CMK (cell line): Measurements from ENCODE around the gene SAMD9L.

Experiments
- DNase-seq: peaks from one replicate; pipeline ENCODE4 v3.0.0-alpha.2; 2010; ENCODE audit warnings: low read depth

SAMD9L gene

GRCh38 chr7:93148144-93148543, at the start of gene SAMD9L:
TSS of gene SAMD9L (minus strand) at chr7:93148385. CDS start at chr7:93135971, 12,414 bp downstream.
- no peak for DNase-seq

GRCh38 chr7:93196336-93196735, 48.2 kb upstream of the SAMD9L start:
- no peak for DNase-seq

GRCh38 chr7:93194386-93194785, 46.2 kb upstream of the SAMD9L start:
- no peak for DNase-seq

- DNase-seq = no peak
Observed at GRCh38 chr7:93188870-93189634, 40.9 kb upstream of the SAMD9L start.

- no peak for DNase-seq
Observed at GRCh38 chr7:93185303-93186027, 37.3 kb upstream of the SAMD9L start.

GRCh38 chr7:93179173-93179572, 31.0 kb upstream of the SAMD9L start:
- no peak for DNase-seq

- DNase-seq = no peak
Observed at GRCh38 chr7:93178213-93178612, 30.0 kb upstream of the SAMD9L start.

GRCh38 chr7:93176992-93177580, 28.9 kb upstream of the SAMD9L start:
- no peak for DNase-seq

- no peak for DNase-seq
Observed at GRCh38 chr7:93175219-93175618, 27.0 kb upstream of the SAMD9L start.

- no peak for DNase-seq
Observed at GRCh38 chr7:93172683-93173082, 24.5 kb upstream of the SAMD9L start.

GRCh38 chr7:93171606-93172226, 23.5 kb upstream of the SAMD9L start:
- DNase-seq = no peak

GRCh38 chr7:93165447-93165846, 17.3 kb upstream of the SAMD9L start:
- no peak for DNase-seq

- no peak for DNase-seq
Observed at GRCh38 chr7:93164766-93165165, 16.6 kb upstream of the SAMD9L start.

- DNase-seq = no peak
Observed at GRCh38 chr7:93161181-93161762, 13.1 kb upstream of the SAMD9L start.

GRCh38 chr7:93160410-93160809, 12.2 kb upstream of the SAMD9L start:
- DNase-seq = no peak

- DNase-seq = no peak
Observed at GRCh38 chr7:93159490-93159889, 11.3 kb upstream of the SAMD9L start.

GRCh38 chr7:93156884-93157283, 8.7 kb upstream of the SAMD9L start:
- no peak for DNase-seq

- no peak for DNase-seq
Observed at GRCh38 chr7:93150200-93150835, 2.1 kb upstream of the SAMD9L start.

- DNase-seq = no peak
Observed at GRCh38 chr7:93148727-93149126, 542 bp upstream of the SAMD9L start.

- DNase-seq = no peak
Observed at GRCh38 chr7:93147363-93147762, 822 bp downstream of the SAMD9L start.

- DNase-seq = no peak
Observed at GRCh38 chr7:93146472-93147141, 1.6 kb downstream of the SAMD9L start.
